GM19035 (cell line): ENCODE data around the gene SULT4A1.

ENCODE experiments used
- ATAC-seq: cut with Tn5 transposase; IDR thresholded peaks from one replicate; pipeline ENCODE4 v1.9.1; 2021; ENCODE audit not compliant: unreplicated experiment

Gene SULT4A1

GRCh38 chr22:43845981-43846380 lies 16.3 kb downstream of the SULT4A1 start:
- ATAC-seq, result no peak

DNA sequence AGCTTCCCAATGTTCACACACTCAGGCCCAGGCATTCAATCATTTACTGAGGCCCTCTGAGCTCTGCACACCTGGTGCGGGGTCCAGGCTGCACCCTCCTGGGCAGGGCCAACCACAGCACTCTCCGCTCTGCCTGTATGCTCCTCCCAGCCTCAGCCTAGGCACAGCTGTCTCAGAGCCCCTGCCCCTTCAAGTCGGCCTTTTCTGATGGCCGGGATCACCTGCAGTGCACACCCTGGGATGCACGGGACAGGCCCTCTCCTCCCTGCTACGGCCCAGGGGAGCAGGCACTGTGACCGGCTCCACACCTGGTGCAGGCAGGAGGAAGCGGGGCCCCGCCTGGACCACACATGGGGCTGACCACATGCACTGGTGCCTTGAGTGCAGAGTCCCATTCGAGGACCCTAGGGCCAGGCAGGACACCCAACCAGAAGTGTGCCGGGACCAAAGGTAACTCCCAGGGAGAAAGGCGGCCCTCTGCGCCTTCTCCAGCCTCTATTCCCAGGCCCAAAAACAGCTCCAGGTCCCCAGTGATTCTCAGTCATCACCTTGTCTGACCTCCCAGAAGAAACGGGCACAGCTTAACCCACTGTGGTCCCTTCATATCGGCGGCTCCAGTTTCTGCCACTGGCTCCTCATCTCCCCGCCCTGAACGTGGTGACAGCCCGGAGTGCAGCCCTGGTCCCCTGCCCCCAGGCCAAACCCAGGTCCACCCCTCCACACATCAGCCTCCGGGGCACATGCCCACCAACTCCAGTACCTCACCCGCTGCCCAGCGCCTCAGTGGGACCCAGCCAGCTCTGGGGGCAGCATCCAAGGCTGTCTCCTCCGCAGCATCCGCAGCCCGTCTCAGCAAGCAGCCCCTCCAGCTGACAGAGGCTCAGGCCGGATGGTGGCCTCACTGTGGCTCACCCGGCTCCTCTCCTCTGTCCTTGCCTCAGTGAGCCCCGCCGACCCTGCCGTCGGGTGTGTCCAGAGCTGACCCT lies 17.5 kb downstream of the SULT4A1 start:
- ATAC-seq, result no peak

DNA sequence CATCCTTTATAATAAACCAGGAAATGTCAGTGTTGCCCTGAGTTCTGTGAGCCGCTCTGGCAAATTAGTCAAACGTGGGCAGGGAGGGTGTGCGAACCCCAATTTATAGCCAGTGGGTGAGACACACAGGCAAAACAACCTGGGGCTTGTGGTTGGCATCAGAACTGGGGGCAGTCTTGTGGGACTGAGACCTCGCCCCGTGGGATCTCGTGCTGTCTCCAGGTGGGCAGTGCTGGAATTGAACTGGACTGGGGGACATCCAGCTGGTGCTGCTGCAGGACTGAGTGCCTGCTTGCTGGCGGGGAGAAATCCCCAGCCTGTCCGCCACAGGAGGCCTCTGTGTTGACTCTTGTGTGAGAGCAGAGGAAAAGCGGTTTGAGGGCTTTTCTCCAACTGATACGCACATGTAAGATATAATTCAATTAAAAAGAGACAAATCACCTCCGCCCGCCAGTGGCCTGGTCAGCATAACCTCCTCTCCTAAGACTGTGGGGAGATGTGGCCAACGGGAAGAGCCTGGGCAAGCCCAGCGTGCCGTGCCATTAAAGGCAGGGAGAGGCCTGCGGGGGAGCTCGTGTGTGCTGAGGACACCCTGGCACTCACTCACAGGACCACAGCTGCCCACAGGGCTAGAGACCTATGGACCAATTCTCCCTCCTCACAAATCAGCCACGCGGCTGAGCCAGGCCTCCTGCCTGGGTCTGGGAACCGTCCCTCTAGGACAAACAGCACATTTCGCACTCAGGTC lies 18.4 kb downstream of the SULT4A1 start:
- no peak for ATAC-seq

DNA sequence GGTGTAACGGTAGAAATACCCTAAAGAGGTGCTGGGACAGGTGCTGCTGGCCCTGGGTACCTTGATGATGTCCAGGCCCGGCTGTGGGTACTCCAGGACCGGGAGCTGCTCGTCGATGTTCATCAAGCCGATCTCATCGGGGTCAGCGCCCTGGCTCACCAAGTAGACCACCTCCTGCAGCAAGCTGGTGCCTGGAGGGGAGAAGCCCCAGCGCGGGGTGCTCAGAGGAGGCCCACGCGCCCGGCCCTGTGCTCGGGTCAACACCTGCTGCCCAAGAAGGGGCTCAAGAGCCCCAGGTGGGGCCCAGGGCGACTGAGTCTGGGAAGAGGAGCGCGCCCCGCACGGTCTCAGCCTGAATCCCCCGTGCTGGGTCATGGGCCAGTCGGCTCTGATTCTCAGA lies 20.6 kb downstream of the SULT4A1 start:
- ATAC-seq, result no peak

DNA sequence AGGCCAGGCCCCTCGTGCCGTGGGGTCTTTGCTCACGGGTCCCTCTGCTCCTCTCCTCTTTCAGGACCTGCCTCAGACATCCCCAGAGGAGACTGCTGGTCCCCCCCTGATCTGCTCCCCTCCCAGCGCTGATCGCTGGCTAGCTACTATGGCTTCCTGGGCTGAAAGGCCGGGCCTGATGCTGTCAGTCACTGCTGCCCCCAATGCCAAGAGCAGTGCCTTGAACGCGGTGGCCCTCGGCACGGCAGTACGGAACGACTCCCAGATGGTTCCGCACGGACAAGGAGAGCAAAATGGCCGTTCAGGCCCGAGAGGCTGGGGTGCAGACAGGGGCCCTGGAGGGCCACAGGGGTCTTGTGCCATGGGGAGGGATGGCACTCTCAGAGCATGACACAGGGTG lies 21.5 kb downstream of the SULT4A1 start:
- ATAC-seq, result no peak

DNA sequence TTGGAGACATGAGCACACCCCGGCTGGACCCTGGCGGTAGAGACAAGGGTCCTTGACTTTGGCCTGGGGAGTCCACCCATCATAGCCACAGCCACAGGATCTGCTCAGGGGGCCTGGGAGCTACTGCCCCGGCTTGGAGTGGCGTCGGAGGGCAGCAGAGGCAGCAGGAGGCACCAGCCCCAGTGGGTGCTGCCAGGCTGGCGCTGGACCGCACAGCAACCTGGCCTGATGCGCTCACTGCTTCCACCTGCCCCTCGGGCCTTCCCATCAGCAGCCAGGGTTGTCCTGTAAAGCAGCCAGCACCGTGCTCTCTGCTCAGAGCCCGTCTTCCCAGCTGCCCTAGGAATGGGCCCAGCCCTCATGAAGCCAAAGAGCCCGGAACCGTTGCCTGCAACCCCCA lies 21.9 kb downstream of the SULT4A1 start:
- ATAC-seq, result no peak

DNA sequence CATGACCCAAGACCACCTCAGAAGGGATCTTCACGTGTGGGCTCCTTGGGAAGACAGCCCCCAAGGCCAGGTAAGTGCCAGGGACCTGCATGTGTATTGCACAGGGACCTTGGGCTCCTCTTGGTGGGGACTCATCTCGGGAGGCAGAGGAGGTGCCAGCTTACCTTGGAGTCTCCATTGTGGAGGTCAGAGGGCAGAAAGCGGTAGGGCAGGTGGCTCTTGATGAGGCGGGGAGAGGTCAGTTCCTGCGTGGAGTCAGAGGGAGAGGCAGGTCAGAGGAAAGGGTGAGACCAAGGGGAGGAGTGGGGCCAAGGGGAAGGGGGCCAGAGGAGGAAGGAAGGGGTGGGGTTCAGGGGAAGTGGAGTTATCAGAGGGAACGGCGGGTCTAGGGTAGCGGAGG lies 22.5 kb downstream of the SULT4A1 start:
- no peak for ATAC-seq

DNA sequence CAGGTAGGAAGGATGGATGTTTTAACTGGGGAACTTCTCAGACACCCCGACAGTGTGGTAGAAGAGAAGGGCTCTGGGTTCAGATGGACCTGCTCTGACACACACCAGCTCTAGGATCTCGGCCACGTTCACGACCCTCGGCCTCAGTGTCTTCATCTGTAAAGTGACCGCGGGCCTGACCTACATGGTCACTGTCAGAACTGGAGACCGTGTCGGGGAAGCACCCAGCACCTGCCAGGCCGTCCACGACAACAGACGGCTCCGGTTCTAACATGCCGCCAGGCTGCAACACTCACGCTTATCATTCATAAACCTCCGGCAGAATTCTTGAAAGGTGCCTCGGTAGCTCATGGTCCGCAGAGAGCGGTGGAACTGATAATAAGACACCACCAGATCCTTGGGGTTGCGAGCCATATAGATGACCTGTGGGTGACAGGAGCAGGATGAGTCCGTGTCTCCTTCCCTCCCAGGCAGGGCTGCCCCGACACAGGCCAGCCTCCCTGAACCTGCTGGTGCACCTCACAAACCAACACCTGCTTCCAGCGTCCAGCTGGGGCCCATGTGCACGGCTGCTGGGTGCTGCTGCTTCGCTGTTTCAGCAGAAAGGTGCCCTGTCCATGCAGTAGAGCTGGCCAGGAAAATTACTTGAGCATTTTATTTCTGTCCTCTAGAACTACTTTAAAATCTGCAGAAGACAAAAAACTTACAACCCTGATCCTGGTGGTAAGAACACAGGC lies 23.6 kb downstream of the SULT4A1 start:
- ATAC-seq, result no peak

GRCh38 chr22:43838161-43838560 lies 24.2 kb downstream of the SULT4A1 start:
- ATAC-seq, result no peak

DNA sequence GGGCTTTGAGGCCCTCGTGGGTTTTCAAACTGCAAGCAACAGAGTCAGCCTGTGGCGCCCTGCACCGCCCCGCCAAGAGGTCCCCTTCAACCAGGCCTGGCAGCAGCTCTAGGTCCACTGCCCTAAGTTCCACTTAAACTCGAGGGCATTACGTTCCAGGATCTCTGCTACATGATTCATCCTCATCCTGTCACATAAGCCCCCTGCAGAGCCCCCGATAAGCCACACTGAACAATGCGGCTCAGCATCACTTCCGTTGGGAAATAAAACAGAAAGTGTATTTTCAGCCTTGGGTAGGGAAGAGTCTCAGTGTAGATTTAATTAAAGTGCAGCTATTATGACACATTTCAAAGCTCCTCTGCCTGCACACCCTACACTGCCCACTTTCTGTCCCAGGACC lies 24.6 kb downstream of the SULT4A1 start:
- ATAC-seq, result no peak

GRCh38 chr22:43835736-43836135 lies 26.6 kb downstream of the SULT4A1 start:
- no peak for ATAC-seq

GRCh38 chr22:43835166-43835565 lies 27.1 kb downstream of the SULT4A1 start:
- ATAC-seq, result no peak

- no peak for ATAC-seq
Measured at GRCh38 chr22:43833286-43834240, 28.8 kb downstream of the SULT4A1 start.

- no peak for ATAC-seq
Measured at GRCh38 chr22:43832393-43833265, 29.7 kb downstream of the SULT4A1 start.

DNA sequence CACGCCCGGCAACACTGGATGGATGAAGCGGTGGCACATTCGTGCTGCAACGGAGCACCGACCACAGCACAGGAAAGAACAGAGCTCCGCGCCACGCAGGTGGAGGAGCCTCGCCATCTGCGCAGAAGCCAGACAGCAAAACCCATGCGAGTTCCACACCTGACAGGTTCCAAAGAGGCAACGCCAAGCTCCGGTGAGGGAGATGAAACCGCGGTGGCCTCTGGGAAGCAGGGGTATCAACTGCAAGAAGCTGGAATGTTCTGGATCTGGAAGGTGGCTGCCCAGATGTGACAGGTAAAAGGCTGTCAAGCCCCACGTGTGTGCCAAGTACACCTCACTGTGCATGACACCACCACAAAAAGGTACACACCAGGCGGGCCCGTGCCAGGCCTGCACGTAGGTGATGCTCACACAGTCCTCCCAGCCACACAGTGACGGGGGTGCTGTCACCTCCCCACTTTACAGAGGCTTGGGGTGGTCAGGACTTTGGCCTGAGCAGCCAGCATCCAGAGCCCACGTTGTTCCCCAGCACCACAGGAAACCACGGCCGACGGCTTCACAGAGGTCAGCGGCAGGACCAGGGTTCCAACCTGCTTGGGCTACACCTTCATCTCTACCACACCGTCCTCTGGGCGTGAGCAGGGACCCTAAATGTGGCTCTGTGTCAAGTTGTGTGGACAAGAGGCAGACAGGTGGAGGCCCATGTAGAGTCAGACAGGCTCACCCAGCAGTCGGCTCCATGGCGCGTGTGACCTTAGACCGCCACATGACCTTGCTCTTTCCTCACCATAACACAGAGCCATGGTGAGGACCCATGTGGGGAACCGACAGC lies 30.5 kb downstream of the SULT4A1 start:
- ATAC-seq, result no peak

GRCh38 chr22:43830931-43831560 lies 31.3 kb downstream of the SULT4A1 start:
- no peak for ATAC-seq

GRCh38 chr22:43829904-43830851 lies 32.1 kb downstream of the SULT4A1 start:
- ATAC-seq, result no peak
